H7 (cell line): ENCODE results near the gene ERC2. TPM values are rescaled to one million over a fixed set of nuclear protein-coding genes. Genes with fewer than 3 reads are reported as not detected.

Source experiments
- DNase-seq: peaks from one replicate; pipeline ENCODE4 v3.0.0; 2012
- H3K27me3 ChIP-seq: 2 replicates; pipeline ENCODE4 v1.6.0; 2011; ENCODE audit warnings: mild to moderate bottlenecking, low read length; ENCODE audit not compliant: control insufficient read depth, insufficient read depth
- H3K36me3 ChIP-seq: replicated peaks from 2 replicates; pipeline ENCODE4 v1.5.1; 2011; ENCODE audit warnings: low read length; ENCODE audit not compliant: control insufficient read depth, insufficient read depth
- H3K4me3 ChIP-seq: 2 replicates; pipeline ENCODE4 v1.5.1; 2011; ENCODE audit warnings: low read depth, mild to moderate bottlenecking, control low read depth, low read length, moderate library complexity; ENCODE audit not compliant: insufficient read depth
- total RNA-seq: library from RNA; depleted of rRNA; stranded (reverse); fragments of >200 nt; shearing (Covaris generic); gene quantifications from 2 replicates; pipeline ENCODE4 v1.2.3, GENCODE V29; 2014

Gene ERC2
- total RNA-seq, 1 experiment from 2014 or later = 2.4 TPM

DNA sequence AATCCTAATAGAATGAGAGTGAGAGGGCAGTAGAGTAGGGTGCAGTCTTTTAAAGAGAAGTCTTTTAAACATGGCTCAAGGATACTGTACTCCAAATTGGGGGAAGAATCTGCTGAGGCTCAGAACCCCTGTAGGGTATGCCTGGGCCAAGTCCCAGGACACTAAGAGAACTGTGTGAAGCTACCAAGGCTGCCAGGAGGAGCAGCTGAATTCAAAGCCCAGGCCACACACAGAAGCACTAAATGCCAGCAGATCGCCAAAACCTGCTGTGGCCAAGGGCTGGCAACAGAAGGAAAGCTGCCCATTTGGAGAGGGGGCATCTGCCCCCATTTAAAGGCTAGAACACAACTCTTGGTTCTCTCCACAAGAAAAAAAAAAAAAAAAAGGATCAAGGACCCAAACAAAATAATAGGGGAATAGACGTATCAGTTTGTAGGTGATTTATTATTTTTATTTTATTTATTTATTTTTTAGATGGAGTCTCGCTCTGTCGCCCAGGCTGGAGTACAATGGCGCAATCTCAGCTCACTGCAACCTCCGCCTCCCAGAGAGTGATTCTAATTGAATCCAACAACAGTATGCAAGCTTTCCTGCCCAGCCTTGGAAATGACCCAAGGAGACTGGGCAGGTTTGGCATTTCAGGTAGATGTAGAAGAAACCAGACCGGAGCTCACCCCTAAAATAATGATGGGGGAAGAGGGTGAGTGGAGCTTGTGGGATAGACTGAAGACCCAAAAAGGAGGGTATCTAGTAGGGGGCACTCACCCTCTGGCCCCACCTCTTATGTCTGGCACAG is 702.2 kb downstream of the ERC2 start:
- no peak for DNase-seq
- no peak overlapping the region for H3K4me3 ChIP-seq
- H3K27me3 ChIP-seq = no peaks in the 10 kb centered on the region
- no peaks in the 10 kb centered on the region for H3K36me3 ChIP-seq

DNA sequence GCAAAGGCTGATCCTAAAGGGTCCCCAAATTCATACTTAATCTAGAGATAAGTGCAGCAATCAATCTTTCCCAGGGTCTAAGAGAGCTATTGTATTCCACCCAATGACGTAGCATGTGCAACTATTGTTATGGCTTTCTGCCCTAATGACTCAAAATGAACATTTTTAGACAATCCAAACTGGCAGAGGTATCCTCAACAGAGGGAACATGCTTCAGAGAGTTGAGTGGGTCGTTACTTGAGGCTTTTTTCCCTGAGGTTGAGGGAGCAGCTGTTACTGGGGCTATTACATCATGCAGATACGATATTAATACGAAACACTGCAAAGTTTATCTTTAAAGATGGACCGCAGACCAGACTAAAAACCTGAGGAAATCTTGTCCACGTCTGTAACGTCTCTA is 702.9 kb downstream of the ERC2 start:
- H3K36me3 ChIP-seq = no peaks in the 10 kb centered on the region
- DNase-seq = no peak

DNA sequence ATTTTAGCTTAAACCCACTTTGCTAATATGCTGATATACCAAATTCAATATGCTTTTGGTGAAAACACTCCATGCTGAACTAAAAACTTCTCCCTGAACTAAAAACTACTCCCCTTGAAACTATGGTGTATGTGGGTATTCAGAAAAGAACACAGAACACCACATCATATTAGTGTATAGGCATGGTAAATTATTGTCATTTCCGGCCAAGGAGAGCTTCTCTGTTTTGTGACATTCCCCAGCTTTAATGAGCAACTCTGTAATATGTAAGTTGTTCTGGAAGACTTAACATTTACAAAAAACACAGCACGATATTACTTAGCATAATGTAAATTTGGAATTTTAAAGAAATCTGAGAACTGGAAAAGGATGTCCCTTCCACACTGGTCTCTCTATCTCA is 711.3 kb downstream of the ERC2 start:
- Histone ChIP-seq H3K27me3 (no peaks in the 10 kb centered on the region), H3K36me3 (no peaks in the 10 kb centered on the region), H3K4me3 (no peak overlapping the region)
- DNase-seq = no peak

More for the DNA sequence above, 702.9 kb downstream of the ERC2 start:
- no peaks in the 10 kb centered on the region for H3K27me3 ChIP-seq
- H3K4me3 ChIP-seq = no peak overlapping the region

DNA sequence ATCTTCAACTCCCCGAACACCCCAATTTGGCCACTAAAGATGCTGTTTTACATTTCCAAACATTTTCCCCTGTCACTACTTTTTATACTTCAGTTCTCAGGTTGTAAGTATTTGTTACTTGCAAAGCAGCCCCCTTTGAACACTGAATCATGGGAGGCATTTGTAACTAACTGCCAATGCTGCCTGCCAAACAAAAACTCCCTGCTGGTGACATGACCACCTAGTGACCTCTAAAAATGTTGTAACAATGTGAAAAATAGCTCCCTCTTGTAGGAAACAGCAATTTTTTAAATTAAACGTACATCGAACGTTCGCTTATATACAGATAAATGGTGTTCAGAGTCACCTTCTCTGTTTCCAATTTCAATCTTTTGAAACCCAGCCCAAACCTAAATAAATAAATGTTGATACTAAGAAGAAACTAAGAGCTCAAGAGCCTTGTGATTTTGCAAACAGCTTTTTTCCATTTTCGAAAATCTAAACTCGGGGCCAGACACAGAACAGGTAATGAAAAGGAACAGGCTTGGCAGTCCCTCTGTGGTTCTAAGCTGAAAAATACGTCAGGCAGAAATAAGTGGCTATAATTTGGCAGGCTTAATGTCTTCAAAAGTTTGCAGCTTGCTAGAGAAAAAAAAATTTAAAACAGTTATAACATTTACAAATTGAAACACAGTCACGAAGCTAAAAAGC is 712.6 kb downstream of the ERC2 start:
- Histone ChIP-seq H3K4me3 (no peak overlapping the region), H3K36me3 (no peaks in the 10 kb centered on the region), H3K27me3 (no peaks in the 10 kb centered on the region)
- no peak for DNase-seq

DNA sequence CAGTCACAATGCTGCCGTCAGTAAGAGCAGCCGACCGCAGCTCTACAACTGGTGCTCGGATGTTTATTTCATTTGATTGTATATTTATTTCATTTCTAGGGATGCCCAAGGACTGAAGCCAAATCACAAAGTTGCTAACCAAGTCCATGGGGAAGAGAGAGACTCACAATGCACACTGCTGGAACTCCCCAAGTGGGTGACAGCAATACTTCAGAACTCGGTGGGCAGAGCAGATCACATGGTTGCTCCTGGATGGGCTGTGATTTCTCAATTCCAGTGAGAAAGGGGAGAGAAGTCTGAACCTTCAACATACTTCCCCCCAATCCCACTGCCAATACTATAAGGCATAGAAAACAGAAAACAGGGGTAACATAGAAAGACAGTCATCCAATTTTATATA is 715.4 kb downstream of the ERC2 start:
- H3K4me3 ChIP-seq = no peak overlapping the region
- H3K36me3 ChIP-seq = no peaks in the 10 kb centered on the region
- H3K27me3 ChIP-seq = no peaks in the 10 kb centered on the region
- DNase-seq = no peak

DNA sequence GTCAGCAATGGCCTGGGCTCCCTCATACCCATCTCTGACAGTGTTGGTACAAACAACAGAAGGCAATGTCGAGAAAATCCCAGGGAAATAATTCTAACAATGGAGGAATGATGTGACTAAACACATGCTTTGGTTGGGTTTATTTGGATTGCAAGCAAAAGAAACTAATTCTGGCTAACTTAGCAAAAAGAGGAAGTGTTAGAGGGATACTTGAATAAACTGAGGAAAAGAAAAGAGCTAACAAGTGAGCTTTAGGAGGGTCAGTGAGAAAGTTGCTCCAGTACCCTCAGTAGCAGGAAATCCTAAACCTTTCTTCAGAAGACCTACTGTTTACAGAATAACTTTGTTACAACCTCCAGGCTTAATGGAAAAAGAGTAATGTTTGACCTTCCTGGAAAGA is 716.5 kb downstream of the ERC2 start:
- H3K4me3 ChIP-seq = no peak overlapping the region
- H3K27me3 ChIP-seq = no peaks in the 10 kb centered on the region
- no peaks in the 10 kb centered on the region for H3K36me3 ChIP-seq
- no peak for DNase-seq

DNA sequence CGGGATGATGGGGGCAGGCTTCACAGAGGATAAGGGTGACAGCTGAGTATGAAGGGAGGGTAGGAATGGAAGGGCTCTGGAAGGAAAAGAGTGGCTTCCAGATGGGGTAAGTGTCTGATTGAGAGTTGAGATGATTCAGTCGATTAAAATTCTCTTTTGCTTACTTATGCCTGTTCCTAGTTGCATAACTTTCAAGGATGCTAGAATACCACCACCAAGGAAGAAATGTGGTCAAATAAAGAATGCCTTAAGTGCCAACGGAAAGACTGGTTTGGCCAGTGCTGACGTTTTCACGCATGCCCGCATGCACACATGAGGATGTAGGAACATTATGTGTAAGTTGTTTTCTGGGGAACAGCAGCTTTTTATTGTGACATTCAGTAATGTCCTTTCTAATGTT is 717.7 kb downstream of the ERC2 start:
- H3K27me3 ChIP-seq = no peaks in the 10 kb centered on the region
- no peak for DNase-seq
- no peaks in the 10 kb centered on the region for H3K36me3 ChIP-seq
- no peak overlapping the region for H3K4me3 ChIP-seq

DNA sequence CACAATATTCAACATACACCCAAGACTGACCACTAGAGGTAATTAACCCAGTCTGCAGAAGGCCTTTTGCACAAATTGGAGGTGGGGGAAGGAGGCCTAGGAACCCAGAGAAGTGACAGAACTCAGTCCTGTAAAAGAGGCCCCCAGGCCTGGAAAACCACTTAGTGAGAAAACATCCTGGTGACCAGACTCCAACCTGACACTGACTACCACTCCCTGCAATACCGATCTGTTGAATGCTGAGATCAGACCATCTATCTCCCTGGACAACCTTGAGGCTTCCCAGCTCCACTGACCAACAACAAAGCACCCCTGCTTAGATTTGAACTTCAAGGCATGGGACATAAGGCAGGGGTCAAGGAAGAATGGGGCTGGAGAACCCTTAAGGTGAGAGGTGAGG is 719.2 kb downstream of the ERC2 start:
- Histone ChIP-seq H3K27me3 (no peaks in the 10 kb centered on the region), H3K4me3 (no peak overlapping the region), H3K36me3 (no peaks in the 10 kb centered on the region)
- no peak for DNase-seq

DNA sequence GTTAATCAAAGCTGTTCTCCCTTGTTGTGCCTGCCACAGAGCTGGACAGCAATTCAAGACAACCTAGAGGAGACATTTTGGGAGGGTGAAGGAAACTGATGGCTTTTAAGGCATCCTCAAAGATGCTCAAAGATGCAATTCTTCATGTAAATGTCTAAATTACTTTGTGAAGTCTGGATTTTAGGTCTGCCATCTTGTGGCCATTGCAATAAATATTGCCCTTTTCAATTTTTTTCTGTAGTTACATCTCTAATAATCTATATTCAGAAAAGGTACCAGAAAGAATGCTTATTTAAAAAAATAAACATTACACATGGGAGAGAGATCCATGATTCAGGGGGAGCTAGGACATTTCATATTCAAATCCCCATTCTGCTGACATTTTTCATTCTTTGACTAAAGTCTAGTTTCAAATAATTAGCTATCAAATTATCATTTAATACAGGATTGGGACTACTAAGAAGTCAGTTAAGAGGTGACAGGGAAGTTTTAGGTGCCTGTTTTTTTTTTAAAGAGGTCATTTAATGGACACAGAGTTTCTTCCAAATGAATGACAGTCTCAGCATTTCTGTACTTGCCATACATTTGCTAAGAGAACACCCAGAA is 721.4 kb downstream of the ERC2 start:
- Histone ChIP-seq H3K4me3 (no peak overlapping the region), H3K36me3 (no peaks in the 10 kb centered on the region), H3K27me3 (no peaks in the 10 kb centered on the region)
- no peak for DNase-seq

DNA sequence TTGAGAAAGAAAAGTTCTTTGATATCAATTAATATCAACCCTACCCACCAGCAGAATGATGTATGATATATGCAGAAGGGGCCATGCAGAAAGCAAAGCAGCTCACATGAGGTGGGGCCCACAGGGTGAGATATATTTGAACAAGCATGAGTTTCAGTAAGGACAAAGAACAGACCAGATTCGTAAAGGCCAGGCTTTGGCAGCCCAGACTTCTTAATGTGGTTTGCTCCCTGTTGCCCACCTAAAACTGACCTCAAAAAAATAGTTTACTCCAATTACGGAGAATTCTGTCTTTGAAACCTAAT is 725.5 kb downstream of the ERC2 start:
- Histone ChIP-seq H3K4me3 (no peak overlapping the region), H3K36me3 (no peaks in the 10 kb centered on the region), H3K27me3 (no peaks in the 10 kb centered on the region)
- DNase-seq = no peak

DNA sequence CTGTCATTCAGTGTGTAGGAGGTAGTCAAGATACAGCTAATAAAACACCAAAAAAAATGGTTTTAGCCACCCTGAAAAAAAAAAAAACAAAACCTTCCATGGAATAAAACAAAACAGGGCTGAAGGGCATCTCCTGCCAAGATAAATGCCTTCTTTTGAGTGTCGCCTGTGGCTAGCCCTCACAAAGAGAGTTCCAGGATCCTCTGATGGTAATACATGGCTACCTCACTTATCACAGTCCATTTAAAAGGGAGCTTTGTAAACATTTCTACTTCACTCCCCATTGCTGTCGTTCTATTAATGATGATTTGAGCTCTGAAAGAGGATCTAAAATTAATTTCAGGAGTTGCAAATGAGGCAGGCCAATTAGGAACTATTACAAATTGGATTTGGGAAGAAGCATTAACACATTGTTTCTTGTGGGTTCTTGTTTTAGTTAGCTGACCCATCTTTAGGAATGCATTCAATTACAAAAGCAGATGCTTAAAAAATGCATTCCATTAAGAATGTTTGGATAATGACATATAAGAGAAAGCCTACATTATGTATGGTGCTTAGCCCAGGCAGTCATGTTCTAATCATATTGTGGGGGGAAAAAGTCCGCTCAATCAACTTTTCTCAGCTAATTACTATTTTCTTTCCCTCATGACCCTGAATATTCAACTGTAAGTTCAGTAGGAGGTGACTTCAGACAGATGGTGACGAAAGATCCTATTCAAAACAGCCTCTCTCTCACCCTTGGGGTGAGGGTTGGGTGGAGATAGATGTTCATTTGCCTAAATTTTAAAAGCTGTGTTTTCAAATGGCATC is 726.0 kb downstream of the ERC2 start:
- no peak for DNase-seq
- H3K27me3 ChIP-seq = no peaks in the 10 kb centered on the region

DNA sequence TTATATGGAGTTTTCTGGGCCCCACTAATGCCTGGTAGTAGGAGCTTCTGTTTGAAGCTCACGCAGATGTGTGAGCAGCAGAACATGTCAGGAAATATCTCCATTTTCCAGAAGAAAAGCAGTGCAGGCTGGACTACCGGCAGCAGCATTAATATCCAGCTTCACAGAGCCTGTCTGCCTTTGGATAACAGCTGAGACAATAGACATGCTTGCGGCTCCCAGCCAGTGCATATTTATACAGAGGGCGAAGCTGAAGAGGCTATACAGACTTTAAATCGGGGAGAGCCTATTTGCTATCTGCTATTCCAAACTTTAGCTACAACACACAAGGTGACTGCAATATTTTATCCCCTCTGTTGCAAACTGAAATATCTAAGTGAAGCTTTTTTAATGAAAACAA is 731.1 kb downstream of the ERC2 start:
- Histone ChIP-seq H3K4me3 (no peak overlapping the region), H3K36me3 (no peaks in the 10 kb centered on the region), H3K27me3 (no peaks in the 10 kb centered on the region)
- DNase-seq = no peak

More for the DNA sequence above, 726.0 kb downstream of the ERC2 start:
- Histone ChIP-seq H3K4me3 (no peak overlapping the region), H3K36me3 (no peaks in the 10 kb centered on the region)

DNA sequence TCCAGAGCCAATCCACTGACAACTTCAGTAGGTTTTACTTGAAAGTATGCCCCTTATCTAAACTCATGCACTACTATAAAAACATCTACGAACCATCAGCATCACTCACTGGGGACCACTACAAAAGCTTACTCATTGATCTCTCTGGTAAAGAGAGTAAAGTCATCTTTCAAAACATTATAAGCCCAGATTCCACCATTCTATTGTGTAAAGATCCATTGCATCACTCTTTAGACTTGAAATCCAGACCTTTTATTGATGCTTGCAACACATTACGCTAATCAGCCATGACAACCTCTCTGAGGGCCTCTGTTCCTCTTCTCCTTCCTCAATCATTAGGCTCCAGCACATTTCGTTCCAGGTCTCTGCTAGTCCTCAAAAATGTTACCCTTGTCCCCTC is 732.3 kb downstream of the ERC2 start:
- Histone ChIP-seq H3K36me3 (no peaks in the 10 kb centered on the region), H3K27me3 (no peaks in the 10 kb centered on the region), H3K4me3 (no peak overlapping the region)
- DNase-seq = no peak

DNA sequence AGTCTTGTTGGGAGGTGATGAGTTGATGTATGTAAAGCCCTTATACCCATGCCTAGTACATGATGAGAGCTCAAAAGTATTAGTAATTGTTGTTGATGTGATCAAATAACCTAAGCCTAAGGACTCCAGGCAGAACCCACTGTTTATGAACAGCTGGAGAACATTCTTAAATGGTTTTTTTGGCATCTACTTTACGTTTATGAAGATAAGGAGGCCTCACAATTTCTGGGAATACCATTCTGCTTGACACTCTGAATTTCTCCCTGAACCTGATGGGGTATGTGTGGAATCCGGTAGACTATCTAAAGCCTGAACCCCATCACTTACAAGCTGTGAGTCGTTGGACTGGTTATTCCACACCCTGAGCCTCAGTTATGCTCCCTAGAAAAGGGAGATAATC is 736.5 kb downstream of the ERC2 start:
- H3K27me3 ChIP-seq = no peaks in the 10 kb centered on the region
- no peak overlapping the region for H3K4me3 ChIP-seq
- no peaks in the 10 kb centered on the region for H3K36me3 ChIP-seq
- no peak for DNase-seq

DNA sequence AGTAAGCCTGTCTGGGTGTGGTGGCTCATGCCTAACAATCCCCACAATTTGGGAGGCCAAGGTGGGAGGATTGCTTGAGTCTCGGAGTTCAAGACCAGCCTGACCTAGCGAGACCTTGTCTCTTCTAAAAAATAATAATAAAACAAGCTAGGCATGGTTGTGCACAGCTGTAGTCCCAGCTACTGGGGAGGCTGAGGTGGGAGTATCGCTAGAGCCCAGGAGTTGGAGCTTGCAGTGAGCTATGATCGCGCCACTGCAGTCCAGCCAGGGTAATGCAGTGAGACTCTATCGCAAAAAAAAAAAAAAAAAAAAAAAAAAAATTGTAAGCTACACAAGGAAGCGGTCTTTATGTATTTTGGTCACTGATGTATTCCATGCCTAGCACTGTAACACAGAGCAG is 738.7 kb downstream of the ERC2 start:
- Histone ChIP-seq H3K4me3 (no peak overlapping the region), H3K27me3 (no peaks in the 10 kb centered on the region), H3K36me3 (no peaks in the 10 kb centered on the region)
- no peak for DNase-seq
